ENCODE data around the gene SYT3.
"Not testable (repeated sequence)": the region's sequence is repeated elsewhere in the genome, so short reads cannot be mapped to it uniquely, and the experiment has no call there.

The SYT3 gene

DNA sequence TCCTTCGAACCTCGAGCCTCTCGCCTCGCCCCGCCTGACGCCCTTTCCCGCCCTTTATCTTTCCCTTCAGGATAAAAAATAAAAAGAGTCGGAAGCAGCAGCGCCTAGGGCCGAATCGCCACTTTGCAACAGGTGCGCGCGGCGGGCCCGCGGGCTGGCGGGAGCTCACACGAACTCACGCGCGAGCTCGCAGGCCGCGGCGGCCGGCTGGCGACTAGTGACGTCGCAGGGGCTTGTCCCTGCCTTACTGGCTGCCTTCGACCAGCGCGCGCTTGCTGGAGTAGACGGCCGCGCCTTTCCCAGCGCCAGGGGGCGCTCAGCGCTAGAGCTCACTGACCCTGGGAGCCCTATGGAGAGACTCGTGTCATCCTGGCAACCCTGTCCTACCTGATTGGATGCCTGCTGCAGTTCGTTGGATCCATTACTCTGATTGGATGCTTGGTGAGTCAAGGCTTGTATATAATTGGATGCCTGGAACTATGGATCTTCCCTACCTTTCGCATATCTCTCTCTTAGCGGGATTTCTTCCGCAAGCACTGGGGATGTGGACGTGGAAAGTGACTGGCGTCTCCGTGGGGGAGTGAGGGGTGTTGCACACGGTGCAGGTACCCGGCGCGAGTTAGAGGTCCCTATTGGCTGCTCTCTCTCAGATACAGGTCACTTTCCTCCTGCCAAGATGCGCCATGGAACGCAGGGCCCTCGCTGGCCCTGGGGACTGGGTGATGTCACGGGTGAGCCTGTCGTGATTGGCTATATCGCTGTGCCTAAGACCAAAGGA lies 33.4 kb downstream of the SYT3 start:
- DNase-seq (ENCODE audit: low spot score); FAIRE-seq: not testable (repeated sequence)

DNA sequence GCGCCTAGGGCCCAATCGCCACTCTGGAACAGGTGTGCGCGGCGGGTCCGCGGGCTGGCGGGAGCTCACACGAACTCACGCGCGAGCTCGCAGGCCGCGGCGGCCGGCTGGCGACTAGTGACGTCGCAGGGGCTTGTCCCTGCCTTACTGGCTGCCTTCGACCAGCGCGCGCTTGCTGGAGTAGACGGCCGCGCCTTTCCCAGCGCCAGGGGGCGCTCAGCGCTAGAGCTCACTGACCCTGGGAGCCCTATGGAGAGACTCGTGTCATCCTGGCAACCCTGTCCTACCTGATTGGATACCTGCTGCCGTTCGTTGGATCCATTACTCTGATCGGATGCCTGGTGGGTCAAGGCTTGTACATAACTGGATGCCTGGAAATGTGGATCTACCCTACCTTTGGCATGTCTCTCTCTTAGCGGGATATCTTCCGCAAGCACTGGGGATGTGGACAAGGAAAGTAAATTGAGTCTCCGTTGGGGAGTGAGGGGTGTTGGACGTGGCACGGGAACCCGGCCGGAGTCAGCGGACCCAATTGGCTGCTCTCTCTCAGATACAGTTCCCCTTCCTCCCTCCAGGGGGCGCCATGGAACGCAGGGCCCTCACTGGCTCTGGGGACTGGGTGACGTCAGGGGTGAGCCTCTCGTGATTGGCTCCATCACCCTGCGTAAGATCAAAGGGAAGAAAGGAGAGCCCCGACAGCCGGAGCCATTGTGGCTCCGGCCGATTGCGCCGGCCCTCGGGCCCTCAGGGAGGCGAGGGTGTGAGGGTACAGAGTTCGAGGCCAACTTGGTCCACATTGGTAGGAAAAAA lies 35.2 kb downstream of the SYT3 start:
- not testable (repeated sequence) for FAIRE-seq; DNase-seq (ENCODE audit: low spot score)

DNA sequence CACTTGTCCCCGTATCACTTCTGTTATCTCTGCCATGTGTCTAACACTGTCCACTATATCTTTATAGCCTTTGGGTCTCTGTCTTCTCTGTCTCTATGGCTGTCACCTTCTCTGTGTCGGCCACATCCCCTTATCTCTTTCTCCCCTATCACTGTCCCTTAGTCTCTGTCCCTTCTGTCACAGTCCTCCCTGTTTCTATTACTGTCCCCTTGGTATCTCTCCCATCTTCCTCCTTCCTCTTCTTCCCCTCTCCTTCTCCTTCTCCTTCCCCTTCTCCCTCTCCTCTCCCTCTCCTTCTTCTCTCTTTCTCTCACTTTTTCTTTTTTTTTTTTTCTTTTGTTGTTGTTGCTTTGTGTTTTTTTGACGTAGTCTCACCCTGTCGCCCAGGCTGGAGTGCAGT lies 36.7 kb downstream of the SYT3 start:
- FAIRE-seq (no peak), DNase-seq (ENCODE audit: low spot score) (no peak)

DNA sequence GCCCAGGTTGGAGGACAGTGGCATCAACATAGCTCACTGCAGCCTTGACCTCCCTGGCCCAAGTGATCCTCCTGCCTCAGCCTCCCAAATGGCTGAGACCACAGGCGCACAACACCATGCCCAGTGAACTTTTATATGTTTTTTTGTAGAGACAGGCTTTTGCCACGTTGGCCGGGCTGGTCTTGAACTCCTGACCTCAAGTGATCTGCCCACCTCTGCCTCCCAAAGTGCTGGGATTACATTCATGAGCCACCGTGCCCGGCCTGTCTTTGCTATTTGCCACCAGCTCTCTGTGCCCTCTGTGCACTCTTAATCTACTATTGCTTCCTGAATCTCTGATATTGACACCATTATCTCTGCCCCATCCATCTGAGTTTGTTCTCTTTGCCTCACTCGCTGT lies 37.2 kb downstream of the SYT3 start:
- FAIRE-seq = no peak
- no peak for DNase-seq (ENCODE audit: low spot score)

DNA sequence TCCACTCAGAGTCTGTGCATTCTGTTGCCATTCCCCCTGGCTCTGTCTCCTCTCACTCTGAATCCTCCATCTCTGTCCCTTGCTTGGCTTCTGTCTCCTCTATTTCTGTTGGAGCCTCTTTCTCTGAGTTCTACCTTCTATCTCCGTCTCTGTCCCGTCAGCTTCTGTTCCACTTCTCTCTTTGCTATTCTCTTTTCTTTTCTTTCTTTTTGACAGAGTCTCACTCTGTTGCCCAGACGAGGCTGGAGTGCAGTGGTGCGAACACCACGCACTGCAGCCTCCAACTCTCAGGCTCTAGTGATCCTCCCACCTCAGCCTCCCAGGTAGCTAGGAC lies 37.6 kb downstream of the SYT3 start:
- DNase-seq (ENCODE audit: low spot score) = no peak
- FAIRE-seq = no peak

DNA sequence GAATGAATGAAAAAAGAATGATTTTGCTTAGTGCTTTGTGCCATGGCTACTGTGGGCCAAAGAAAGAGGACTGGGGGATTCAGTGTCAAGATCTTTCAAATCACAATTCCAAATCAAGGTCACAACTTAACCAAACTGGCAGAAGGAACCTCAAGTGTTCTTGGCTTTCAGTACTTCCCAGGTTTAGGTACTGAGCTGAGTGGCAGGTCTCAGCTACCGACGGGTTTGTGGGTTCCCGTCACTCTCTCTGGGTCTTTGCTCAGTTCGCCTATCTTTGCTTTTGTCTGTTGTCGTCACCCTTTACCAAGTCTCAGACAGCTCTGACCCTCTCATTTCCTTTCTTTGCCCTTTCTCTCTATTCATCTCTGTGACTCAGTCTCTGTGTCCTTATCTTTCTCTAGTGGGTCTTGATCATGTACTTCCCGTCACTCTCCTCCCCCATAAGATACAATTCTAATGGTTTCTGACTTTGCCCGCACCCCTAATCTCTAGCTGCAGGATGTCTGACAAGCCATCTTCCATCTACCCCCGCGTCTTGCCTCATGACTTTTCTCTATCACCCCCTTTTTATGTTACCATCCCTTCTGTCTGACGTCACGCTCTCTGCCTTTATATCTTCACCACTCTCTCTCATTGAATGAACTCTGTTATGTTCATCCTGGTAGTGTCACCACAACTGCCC lies 38.1 kb downstream of the SYT3 start:
- DNase-seq (ENCODE audit: low spot score) = no peak

DNA sequence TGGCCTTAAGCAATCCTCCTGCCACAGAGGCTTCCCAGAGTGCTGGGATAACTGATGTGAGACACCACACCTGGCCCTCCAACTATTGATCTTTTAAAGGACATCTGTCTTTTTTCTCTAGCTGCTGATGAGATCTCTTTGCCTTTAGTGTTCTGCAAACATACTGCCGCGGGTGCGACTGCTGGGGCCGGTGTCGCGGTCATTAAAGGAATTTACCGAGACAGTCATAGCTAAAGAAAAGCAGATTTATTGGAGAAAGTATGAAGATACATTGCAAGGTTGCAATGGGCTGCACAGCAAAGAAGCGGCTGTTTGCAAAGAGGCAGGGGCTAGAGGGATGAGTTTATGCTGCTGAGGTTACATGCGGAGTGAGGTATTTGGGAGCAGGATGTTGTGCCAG lies 40.3 kb downstream of the SYT3 start:
- no peak for FAIRE-seq
- peak; percentile 48 for DNase-seq (ENCODE audit: low spot score)

More for the DNA sequence above, 38.1 kb downstream of the SYT3 start:
- no peak for FAIRE-seq

DNA sequence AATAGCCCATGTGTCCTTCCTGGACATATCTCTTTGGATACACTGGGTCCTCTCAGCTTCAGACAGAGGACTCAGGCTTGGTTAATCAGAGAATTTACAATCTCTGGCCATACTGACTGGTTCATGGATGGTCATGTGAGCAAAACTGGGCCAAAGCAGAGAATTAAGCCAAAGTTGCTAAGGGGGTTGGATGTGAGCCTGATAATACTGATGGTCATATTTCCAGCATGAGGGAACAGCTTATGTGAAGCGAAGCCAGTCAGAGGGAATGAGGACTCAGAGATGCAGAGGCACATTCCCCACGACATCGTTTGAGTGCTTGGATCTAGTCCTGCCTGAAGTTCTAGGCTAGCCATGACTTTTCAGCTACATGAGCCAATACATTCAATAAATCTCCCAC lies 49.5 kb downstream of the SYT3 start:
- FAIRE-seq (no peak), DNase-seq (ENCODE audit: low spot score) (no peak)

DNA sequence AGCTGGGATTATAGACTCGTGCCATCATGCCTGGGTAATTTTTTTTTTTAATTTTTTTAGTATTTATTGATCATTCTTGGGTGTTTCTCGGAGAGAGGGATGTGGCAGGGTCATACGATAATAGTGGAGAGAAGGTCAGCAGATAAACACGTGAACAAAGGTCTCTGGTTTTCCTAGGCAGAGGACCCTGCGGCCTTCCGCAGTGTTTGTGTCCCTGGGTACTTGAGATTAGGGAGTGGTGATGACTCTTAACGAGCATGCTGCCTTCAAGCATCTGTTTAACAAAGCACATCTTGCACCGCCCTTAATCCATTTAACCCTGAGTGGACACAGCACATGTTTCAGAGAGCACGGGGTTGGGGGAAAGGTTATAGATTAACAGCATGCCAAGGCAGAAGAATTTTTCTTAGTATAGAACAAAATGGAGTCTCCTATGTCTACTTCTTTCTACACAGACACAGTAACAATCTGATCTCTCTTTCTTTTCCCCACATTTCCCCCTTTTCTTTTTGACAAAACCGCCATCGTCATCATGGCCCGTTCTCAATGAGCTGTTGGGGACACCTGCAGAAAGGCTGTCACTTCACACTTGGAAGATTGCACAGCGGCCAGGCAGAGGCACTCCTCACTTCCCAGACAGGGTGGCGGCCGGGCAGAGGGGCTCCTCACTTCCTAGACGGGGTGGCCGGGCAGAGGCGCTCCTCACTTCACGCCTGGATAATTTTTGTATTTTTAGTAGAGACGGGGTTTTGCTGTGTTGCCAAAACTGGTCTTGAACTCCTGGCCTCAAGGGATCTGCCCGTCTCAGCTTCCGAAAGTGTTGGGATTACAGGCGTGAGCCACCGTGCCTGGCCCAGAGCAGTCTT lies 57.7 kb downstream of the SYT3 start:
- FAIRE-seq = not testable (repeated sequence)

DNA sequence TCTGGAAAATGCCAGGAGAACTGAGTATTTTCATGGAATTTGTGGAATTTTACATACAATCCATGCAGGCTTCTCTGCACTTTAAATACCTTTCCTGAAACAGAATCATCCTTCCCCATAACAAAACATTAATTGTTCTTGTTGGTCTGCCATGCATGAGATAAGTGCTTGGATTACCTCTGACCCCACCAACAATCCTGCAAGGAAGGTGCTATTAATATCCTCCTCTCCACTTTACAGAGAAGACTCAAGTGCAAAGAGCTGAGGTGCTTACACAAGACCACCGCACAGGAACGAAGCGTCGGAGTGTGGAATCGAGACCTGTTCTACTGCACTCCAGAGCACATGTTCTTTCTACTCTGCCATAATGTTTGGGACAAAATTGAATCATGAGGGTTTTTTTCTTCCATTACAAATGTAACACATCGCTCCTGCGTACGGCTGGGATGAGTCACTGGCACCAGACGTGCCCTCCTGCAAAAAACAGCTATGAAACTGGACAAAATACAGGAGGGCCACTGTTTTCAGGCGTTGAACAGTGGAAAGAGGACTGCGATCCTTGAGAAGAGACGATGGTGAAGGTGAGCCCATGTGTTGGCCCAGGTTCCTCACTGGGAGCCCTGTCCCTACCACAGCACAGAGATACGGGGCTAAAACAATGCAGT lies 58.6 kb downstream of the SYT3 start:
- no peak for FAIRE-seq
- peak; percentile 54 for DNase-seq (ENCODE audit: low spot score)

More for the DNA sequence above, 57.7 kb downstream of the SYT3 start:
- not testable (repeated sequence) for DNase-seq (ENCODE audit: low spot score)

DNA sequence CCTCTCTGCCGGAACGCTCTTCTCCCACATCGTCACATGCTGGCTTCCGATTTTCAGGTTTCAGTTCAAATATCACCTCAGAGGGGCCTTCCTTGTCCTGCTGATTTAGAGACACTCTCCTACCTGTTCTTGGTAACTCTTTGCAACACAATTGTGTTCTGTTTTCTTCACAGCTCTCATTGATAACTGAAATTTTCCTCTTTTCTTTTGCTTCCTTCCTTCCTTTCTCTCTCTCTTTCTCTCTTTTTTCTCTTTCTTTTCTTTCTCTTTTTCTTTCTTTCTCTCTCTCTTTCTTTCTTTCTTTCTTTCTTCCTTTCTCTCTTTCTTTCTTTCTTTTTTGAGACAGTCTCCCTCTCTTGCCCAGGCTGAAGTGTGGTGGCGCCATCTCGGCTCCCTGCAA lies 59.4 kb downstream of the SYT3 start:
- no peak for DNase-seq (ENCODE audit: low spot score)
- FAIRE-seq = no peak

DNA sequence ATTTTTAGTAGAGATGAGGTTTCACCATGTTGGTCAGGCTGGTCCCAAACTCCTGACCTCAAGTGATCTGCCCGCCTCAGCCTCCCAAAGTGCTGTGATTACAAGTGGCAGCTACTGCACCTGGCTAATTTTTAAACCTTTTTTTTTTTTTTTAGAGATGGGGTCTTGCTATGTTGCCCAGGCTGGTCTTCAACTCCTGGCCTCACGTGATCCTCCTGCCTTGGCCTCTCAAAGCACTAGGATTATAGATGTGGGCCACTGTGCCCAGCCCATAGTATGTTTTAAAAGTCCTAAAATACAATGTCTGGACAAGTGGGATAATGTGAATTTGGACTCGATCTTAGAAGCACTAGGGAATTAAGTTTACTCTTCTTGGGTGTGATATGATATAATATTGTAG lies 62.9 kb downstream of the SYT3 start:
- not testable (repeated sequence) for FAIRE-seq; DNase-seq (ENCODE audit: low spot score)

DNA sequence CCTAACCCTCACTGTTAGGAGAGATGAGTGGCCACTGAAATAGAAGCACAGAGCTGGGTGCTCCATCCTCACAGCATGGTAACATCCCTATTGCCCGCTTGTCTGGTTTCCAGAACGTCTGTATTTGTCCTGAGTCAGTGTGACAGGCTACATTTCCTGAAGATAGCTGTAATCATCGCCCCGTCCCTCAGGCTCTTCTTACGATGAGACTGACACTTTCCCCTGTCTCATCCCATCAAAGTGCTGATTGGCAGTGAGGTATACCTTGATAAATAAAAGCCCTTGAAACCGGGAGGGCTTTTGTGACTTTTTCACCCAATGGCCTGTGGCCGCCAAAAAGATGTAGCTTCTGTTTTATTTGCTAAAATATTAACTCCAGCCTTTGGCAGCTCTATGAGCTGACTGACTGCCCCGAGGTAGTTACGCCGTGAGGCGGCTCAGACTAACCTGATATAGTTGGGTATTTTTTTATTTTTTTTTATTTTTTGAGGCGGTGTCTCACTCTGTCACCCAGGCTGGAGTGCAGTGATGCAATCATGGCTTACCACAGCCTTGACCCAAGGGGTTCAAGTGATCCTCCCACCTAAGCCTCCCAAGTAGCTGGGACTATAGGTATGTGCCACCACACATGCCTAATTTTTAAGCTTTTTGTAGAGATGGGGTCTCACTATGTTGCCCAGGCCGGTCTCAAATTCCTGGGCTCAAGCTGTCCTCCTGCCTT lies 65.8 kb downstream of the SYT3 start:
- DNase-seq (ENCODE audit: low spot score) (no peak), FAIRE-seq (no peak)

Measured in urothelium cell line (cell line).